ENCODE results near the gene RND1.
"Not testable (repeated sequence)": the region's sequence is repeated elsewhere in the genome, so short reads cannot be mapped to it uniquely, and the experiment has no call there.

Gene RND1

GRCh38 chr12:48881686-48882314 is 16.1 kb upstream of the RND1 start:
- Mint-ChIP-seq H3K4me3 (no peak overlapping the region), H3K27ac (no peak overlapping the region), H3K36me3 (ENCODE audit: low read depth) (no peaks in the 10 kb centered on the region), H3K27me3 (peaks cover 28% of the 10 kb centered on the region), H3K4me1 (ENCODE audit: low read depth) (peaks cover 8% of the 10 kb centered on the region), H3K9me3 (no peaks in the 10 kb centered on the region)

DNA sequence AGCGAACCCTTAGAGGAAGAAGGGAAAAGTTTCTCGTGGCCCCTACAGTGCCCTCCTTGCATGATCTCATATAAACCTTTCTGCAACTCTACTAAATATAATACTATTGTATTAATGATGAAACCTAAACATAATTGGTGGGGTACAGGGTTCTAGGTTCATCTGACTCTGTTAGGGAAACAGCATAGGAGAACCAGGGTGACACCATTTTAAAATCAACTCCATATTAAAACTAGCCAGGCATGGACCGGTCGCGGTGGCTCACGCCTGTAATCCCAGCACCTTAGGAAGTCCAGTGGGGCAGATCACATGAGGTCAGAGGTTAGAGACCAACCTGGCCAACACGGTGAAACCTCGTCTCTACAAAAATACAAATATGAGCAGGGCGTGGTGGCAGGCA is 15.0 kb upstream of the RND1 start:
- no peaks in the 10 kb centered on the region for H3K9me3 Mint-ChIP-seq
- H3K36me3 Mint-ChIP-seq (ENCODE audit: low read depth) = no peaks in the 10 kb centered on the region
- peaks cover 28% of the 10 kb centered on the region for H3K27me3 Mint-ChIP-seq
- no peak overlapping the region for H3K4me3 Mint-ChIP-seq
- H3K4me1 Mint-ChIP-seq (ENCODE audit: low read depth) = peaks cover 8% of the 10 kb centered on the region
- no peak overlapping the region for H3K27ac Mint-ChIP-seq

GRCh38 chr12:48878548-48878947 is 12.9 kb upstream of the RND1 start:
- peaks cover 8% of the 10 kb centered on the region for H3K4me1 Mint-ChIP-seq (ENCODE audit: low read depth)
- H3K9me3 Mint-ChIP-seq = no peaks in the 10 kb centered on the region
- H3K27me3 Mint-ChIP-seq = peaks cover 25% of the 10 kb centered on the region
- no peak overlapping the region for H3K27ac Mint-ChIP-seq
- H3K36me3 Mint-ChIP-seq (ENCODE audit: low read depth) = no peaks in the 10 kb centered on the region
- H3K4me3 Mint-ChIP-seq = no peak overlapping the region

DNA sequence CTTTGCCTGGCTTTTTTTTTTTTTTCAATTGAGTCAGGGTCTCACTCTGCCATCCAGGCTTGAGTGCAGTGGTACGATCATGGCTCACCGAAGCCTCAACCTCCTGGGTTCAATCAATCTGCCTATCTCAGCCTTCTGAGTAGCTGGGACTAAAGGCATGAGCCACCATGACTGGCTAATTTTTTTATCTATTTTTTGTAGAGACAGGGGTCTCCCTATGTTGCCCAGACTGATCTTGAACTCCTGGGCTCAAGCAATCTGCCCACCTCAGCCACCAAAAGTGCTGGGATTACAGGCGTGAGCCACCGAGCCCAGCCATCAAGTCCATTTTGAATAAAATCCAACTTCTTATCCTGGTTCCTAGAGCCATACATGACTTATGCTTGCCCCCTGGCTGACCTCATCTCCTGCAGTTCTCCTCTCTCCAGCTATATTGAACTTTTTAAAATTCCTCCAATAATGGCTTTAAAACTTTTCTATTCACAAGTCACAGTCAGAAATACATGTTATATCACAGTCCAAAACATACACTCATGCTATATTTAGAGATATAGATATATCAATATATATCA is 10.4 kb upstream of the RND1 start:
- Mint-ChIP-seq H3K36me3 (ENCODE audit: low read depth) (no peaks in the 10 kb centered on the region), H3K9me3 (no peaks in the 10 kb centered on the region), H3K4me1 (ENCODE audit: low read depth) (no peaks in the 10 kb centered on the region), H3K4me3 (no peak overlapping the region), H3K27ac (no peak overlapping the region), H3K27me3 (peaks cover 13% of the 10 kb centered on the region)

GRCh38 chr12:48873534-48873933 is 7.9 kb upstream of the RND1 start:
- not testable (repeated sequence) for H3K4me3 Mint-ChIP-seq; H3K9me3 Mint-ChIP-seq; H3K4me1 Mint-ChIP-seq (ENCODE audit: low read depth); H3K27ac Mint-ChIP-seq; H3K27me3 Mint-ChIP-seq; H3K36me3 Mint-ChIP-seq (ENCODE audit: low read depth)

DNA sequence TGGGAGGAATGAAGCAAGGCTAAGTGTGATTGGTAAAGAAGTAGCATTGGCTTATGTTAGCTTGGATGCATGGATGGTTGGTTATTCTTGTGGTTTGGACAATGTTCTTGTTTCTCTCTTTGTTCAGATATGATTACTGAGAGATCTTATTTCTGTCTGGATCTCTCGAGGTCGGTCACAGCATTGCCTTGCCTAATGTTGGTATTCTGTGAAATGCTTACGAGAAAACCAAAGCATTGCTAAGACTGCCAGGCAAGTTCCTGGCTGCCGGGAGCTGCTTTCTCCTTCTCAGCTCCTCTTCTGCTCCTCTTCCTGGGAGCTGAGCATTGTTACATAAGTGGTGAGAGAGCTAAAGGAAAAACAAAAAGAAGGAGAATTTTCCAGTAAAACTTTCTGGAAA is 7.4 kb upstream of the RND1 start:
- no peaks in the 10 kb centered on the region for H3K4me1 Mint-ChIP-seq (ENCODE audit: low read depth)
- no peak overlapping the region for H3K27ac Mint-ChIP-seq
- H3K9me3 Mint-ChIP-seq = no peaks in the 10 kb centered on the region
- H3K27me3 Mint-ChIP-seq = no peaks in the 10 kb centered on the region
- no peak overlapping the region for H3K4me3 Mint-ChIP-seq
- H3K36me3 Mint-ChIP-seq (ENCODE audit: low read depth) = no peaks in the 10 kb centered on the region

GRCh38 chr12:48869191-48869590 is 3.5 kb upstream of the RND1 start:
- no peak overlapping the region for H3K4me3 Mint-ChIP-seq
- peaks cover 7% of the 10 kb centered on the region for H3K27me3 Mint-ChIP-seq
- no peaks in the 10 kb centered on the region for H3K9me3 Mint-ChIP-seq
- no peak overlapping the region for H3K27ac Mint-ChIP-seq
- H3K36me3 Mint-ChIP-seq (ENCODE audit: low read depth) = no peaks in the 10 kb centered on the region
- peaks cover 20% of the 10 kb centered on the region for H3K4me1 Mint-ChIP-seq (ENCODE audit: low read depth)

DNA sequence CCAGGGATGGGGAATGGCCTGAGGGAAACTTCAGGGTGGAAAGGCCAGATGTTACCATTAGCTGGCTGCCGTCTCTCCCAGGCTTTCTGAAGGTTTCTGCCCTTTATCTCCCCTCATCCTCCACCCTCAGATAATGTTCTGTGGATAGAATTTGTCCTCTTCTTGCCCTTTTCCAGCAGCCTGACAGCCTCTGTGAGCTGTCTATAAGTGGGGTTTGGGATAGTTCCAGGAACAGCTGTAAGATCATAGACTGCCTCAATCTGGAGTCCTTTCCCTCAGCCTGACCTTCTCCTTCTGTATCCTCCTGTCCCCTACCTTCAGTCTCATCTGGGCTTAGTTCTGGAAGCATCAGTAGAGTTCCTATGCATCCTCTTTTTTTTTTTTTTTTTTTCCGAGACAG is 2.8 kb upstream of the RND1 start:
- no peaks in the 10 kb centered on the region for H3K36me3 Mint-ChIP-seq (ENCODE audit: low read depth)
- no peaks in the 10 kb centered on the region for H3K9me3 Mint-ChIP-seq
- peaks cover 24% of the 10 kb centered on the region for H3K4me1 Mint-ChIP-seq (ENCODE audit: low read depth)
- H3K4me3 Mint-ChIP-seq = no peak overlapping the region
- peaks cover 14% of the 10 kb centered on the region for H3K27me3 Mint-ChIP-seq
- H3K27ac Mint-ChIP-seq = peak overlapping the region; percentile 52

DNA sequence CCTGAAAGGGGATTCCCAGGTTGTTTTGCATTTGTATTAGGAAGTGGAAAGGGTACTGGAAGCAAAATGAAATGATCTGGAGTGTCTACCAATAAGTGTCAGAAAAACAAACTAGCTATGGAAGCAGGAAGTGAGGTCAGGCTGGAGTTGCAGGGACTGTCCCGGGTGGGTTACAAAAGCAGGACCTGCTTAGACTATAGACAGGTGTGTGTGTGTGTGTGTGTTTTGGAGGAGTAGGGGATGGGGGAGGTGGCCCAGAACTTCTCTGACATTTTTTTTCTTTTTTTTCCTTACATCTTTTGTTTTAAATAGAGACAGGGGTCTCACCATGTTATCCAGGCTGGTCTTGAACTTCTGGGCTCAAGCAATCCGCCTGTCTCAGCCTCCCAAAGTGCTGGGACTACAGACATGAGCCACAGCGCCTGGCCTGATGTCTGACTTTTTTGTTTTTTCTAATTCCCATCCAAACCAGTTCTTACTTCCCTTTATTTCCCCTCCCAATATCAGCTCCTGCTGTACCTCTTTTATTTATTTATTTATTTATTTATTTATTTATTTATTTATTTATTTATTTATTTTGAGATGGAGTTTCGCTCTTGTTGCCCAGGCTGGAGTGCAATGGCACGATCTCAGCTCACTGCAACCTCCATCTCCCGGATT is 512 bp upstream of the RND1 start:
- Mint-ChIP-seq H3K4me1 (ENCODE audit: low read depth) (peaks cover 24% of the 10 kb centered on the region), H3K4me3 (peak overlapping the region; percentile 86), H3K36me3 (ENCODE audit: low read depth) (no peaks in the 10 kb centered on the region), H3K9me3 (no peaks in the 10 kb centered on the region), H3K27ac (peak overlapping the region; percentile 72), H3K27me3 (peaks cover 26% of the 10 kb centered on the region)

DNA sequence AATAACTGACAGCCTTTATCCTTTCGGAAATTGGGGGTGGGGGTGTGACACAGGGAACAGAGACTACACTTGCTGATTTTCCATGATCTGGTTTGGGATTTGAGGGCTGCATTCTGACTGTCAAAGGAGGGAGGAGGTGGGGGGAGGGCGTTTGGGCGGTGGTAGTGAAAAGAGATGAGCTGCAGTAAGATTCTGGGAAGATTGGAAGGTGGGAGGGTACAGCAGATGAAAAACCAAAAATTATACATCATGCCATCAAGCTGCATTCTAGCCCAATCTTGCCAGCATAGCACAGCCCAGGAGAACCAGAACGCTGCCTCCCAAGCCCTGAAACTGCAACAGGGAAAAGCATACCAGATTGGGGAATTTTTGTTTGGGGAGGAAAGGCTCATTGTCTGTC is 2.4 kb downstream of the RND1 start:
- Mint-ChIP-seq H3K27me3 (peaks cover 26% of the 10 kb centered on the region), H3K27ac (no peak overlapping the region), H3K36me3 (ENCODE audit: low read depth) (no peaks in the 10 kb centered on the region), H3K9me3 (no peaks in the 10 kb centered on the region), H3K4me1 (ENCODE audit: low read depth) (peaks cover 24% of the 10 kb centered on the region), H3K4me3 (no peak overlapping the region)

DNA sequence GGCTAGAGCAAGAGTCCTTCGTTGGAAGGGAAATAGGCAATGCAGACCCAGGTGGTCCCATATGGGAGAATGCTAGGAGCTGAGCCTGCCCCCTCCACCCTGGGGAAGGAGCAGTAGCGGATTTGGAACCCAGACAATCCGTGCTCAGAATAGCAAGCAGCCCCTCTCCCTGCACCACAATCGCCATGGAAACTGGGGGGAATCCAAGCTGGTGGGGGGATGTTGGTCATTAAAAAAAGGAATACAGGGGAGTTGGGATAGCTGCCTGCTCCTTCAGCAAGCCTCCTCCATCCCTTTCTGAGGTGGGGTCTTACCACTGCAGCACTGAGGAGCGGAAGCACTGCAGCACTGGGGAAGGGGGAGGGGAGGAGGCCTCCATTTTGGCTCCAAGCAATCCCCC is 2.9 kb downstream of the RND1 start:
- Mint-ChIP-seq H3K4me1 (ENCODE audit: low read depth) (peaks cover 24% of the 10 kb centered on the region), H3K27ac (no peak overlapping the region), H3K27me3 (peaks cover 26% of the 10 kb centered on the region), H3K4me3 (no peak overlapping the region), H3K36me3 (ENCODE audit: low read depth) (no peaks in the 10 kb centered on the region), H3K9me3 (no peaks in the 10 kb centered on the region)

- peaks cover 26% of the 10 kb centered on the region for H3K27me3 Mint-ChIP-seq
- H3K36me3 Mint-ChIP-seq (ENCODE audit: low read depth) = no peaks in the 10 kb centered on the region
- H3K4me3 Mint-ChIP-seq = no peak overlapping the region
- no peaks in the 10 kb centered on the region for H3K9me3 Mint-ChIP-seq
- H3K27ac Mint-ChIP-seq = no peak overlapping the region
- peaks cover 21% of the 10 kb centered on the region for H3K4me1 Mint-ChIP-seq (ENCODE audit: low read depth)
These were observed 4.6 kb downstream of the RND1 start for GRCh38 chr12:48861111-48861510.

GRCh38 chr12:48860236-48860635 is 5.4 kb downstream of the RND1 start:
- H3K36me3 Mint-ChIP-seq (ENCODE audit: low read depth); H3K27ac Mint-ChIP-seq; H3K9me3 Mint-ChIP-seq; H3K4me3 Mint-ChIP-seq: not testable (repeated sequence)
- Mint-ChIP-seq H3K4me1 (ENCODE audit: low read depth) (peaks cover 14% of the 10 kb centered on the region), H3K27me3 (peaks cover 26% of the 10 kb centered on the region)

GRCh38 chr12:48859607-48860006 is 6.1 kb downstream of the RND1 start:
- H3K27ac Mint-ChIP-seq = no peak overlapping the region
- peaks cover 8% of the 10 kb centered on the region for H3K4me1 Mint-ChIP-seq (ENCODE audit: low read depth)
- H3K27me3 Mint-ChIP-seq = peaks cover 23% of the 10 kb centered on the region
- H3K4me3 Mint-ChIP-seq = no peak overlapping the region
- no peaks in the 10 kb centered on the region for H3K9me3 Mint-ChIP-seq
- no peaks in the 10 kb centered on the region for H3K36me3 Mint-ChIP-seq (ENCODE audit: low read depth)

GRCh38 chr12:48858043-48858442 is 7.6 kb downstream of the RND1 start:
- Mint-ChIP-seq H3K27ac (no peak overlapping the region), H3K9me3 (no peaks in the 10 kb centered on the region), H3K36me3 (ENCODE audit: low read depth) (no peaks in the 10 kb centered on the region), H3K4me3 (no peak overlapping the region), H3K4me1 (ENCODE audit: low read depth) (peaks cover 4% of the 10 kb centered on the region), H3K27me3 (peaks cover 8% of the 10 kb centered on the region)
